H1 (cell line): ENCODE results near the gene ZPR1. TPM values are rescaled to one million over a fixed set of nuclear protein-coding genes. Genes with fewer than 3 reads are reported as not detected.
A peak's percentile ranks its signal among the peaks of the same experiment; 100 is the strongest.

Experiments used
- CTCF ChIA-PET: fragments of 300-600 bp; sonication (Branson Sonifier 250); formaldehyde crosslinking; loops from one replicate; lab custom pipeline; 2021; ENCODE audit not compliant: partially characterized antibody; lab: Charles Lee
- POLR2A ChIA-PET: fragments of 300-600 bp; sonication (Branson Sonifier 250); formaldehyde crosslinking; loops from one replicate; lab custom pipeline; 2021; ENCODE audit warnings: inconsistent platforms; ENCODE audit not compliant: partially characterized antibody; lab: Charles Lee
- DNase-seq, 2 experiments: peaks; one replicate each; pipeline versions ENCODE4 v3.0.0 to v3.0.0-alpha.2; 2010 to 2022; ENCODE audit warnings: low spot score in 2 of 2, low read depth in 1 of 2, mixed read lengths in 1 of 2
- FAIRE-seq: peaks from 2 replicates; lab custom pipeline; 2011; peaks lifted over from hg19 to GRCh38; lab: Jason Lieb, UNC
- H2AFZ ChIP-seq: 2 replicates; pipeline ENCODE4 v1.8.1; 2012; ENCODE audit warnings: low read length, inconsistent platforms
- H2AK5ac ChIP-seq: 2 replicates; pipeline ENCODE4 v1.6.1; 2013; ENCODE audit warnings: low read depth, low read length
- H2BK120ac ChIP-seq: replicated peaks from 2 replicates; pipeline ENCODE3; 2013; ENCODE audit warnings: low read depth, low read length, inconsistent platforms
- H2BK12ac ChIP-seq: 2 replicates; pipeline ENCODE4 v1.6.1; 2013; ENCODE audit warnings: low read depth, low read length
- H2BK15ac ChIP-seq: 2 replicates; pipeline ENCODE4 v1.6.1; 2013; ENCODE audit warnings: low read length
- H2BK20ac ChIP-seq: 2 replicates; pipeline ENCODE4 v1.6.1; 2013; ENCODE audit warnings: low read length
- H2BK5ac ChIP-seq: 2 replicates; pipeline ENCODE4 v1.6.1; 2013; ENCODE audit warnings: low read depth, low read length
- H3K14ac ChIP-seq: 2 replicates; pipeline ENCODE4 v1.6.1; 2013; ENCODE audit warnings: inconsistent platforms; ENCODE audit not compliant: insufficient read length
- H3K18ac ChIP-seq: 2 replicates; pipeline ENCODE4 v1.6.1; 2013; ENCODE audit warnings: low read length; ENCODE audit errors: extremely low read depth
- H3K23ac ChIP-seq: 2 replicates; pipeline ENCODE4 v1.6.1; 2013; ENCODE audit warnings: inconsistent platforms; ENCODE audit not compliant: insufficient read length
- H3K23me2 ChIP-seq: 2 replicates; pipeline ENCODE4 v1.6.1; 2013; ENCODE audit warnings: low read depth, low read length
- H3K27ac ChIP-seq: 2 replicates; pipeline ENCODE4 v1.6.1; 2011; ENCODE audit warnings: low read depth, low read length, inconsistent platforms
- H3K27me3 ChIP-seq, 4 experiments: replicated peaks in 1 of 4; 1 replicate in 1 of 4; 2 replicates in 3 of 4; pipeline versions ENCODE4 v1.6.1 to v1.8.1; 2011 to 2013; ENCODE audit warnings: low read length in 3 of 4, mild to moderate bottlenecking in 3 of 4, inconsistent platforms in 2 of 4, mixed read lengths in 2 of 4, moderate library complexity in 1 of 4; ENCODE audit not compliant: control insufficient read depth in 3 of 4, insufficient read depth in 3 of 4; ENCODE audit errors: extremely low read depth in 1 of 4
- H3K36me3 ChIP-seq, 4 experiments: 2 replicates each; pipeline versions ENCODE4 v1.6.1 to v1.8.1; 2011 to 2013; ENCODE audit warnings: mild to moderate bottlenecking in 4 of 4, low read length in 3 of 4, moderate library complexity in 2 of 4, control low read depth in 1 of 4, inconsistent platforms in 1 of 4; ENCODE audit not compliant: insufficient read depth in 4 of 4, control insufficient read depth in 2 of 4
- H3K4ac ChIP-seq: replicated peaks from 2 replicates; pipeline ENCODE3; 2013; ENCODE audit warnings: low read length, low read depth, mixed read lengths, inconsistent platforms; ENCODE audit not compliant: insufficient read length
- H3K4me1 ChIP-seq, 4 experiments: replicated peaks in 1 of 4; 1 replicate in 1 of 4; 2 replicates in 3 of 4; pipeline versions ENCODE4 v1.6.1 to v1.8.1; 2011 to 2013; ENCODE audit warnings: low read length in 3 of 4, inconsistent platforms in 2 of 4, mixed read lengths in 1 of 4; ENCODE audit not compliant: insufficient read depth in 4 of 4, control insufficient read depth in 3 of 4
- H3K4me2 ChIP-seq, 2 experiments: 2 replicates each; pipeline versions ENCODE4 v1.6.1 to v1.8.1; 2011 to 2013; ENCODE audit warnings: low read depth in 2 of 2, low read length in 2 of 2, control low read depth in 1 of 2, inconsistent platforms in 1 of 2, mild to moderate bottlenecking in 1 of 2; ENCODE audit not compliant: insufficient read depth in 1 of 2
- H3K4me3 ChIP-seq, 4 experiments: fragments of 200-600, 300-600 bp in 1 of 4; sonication (generic), shearing (Covaris generic), sonication (Bioruptor Twin) in 1 of 4; 2 replicates each; pipeline versions ENCODE4 v1.5.1 to v1.8.1; 2011 to 2016; ENCODE audit warnings: low read length in 4 of 4, low read depth in 3 of 4, control low read depth in 2 of 4, inconsistent platforms in 2 of 4, mild to moderate bottlenecking in 2 of 4, mixed read lengths in 1 of 4, moderate library complexity in 1 of 4; ENCODE audit not compliant: insufficient read depth in 2 of 4; ENCODE audit errors: extremely low read depth in 1 of 4
- H3K56ac ChIP-seq: replicated peaks from 2 replicates; pipeline ENCODE3; 2013; ENCODE audit warnings: low read depth, mild to moderate bottlenecking, mixed read lengths, low read length, inconsistent platforms; ENCODE audit not compliant: insufficient read length
- H3K79me1 ChIP-seq: 2 replicates; pipeline ENCODE4 v1.6.1; 2013; ENCODE audit warnings: low read depth, low read length, control low read depth
- H3K79me2 ChIP-seq, 2 experiments: 2 replicates each; pipeline versions ENCODE4 v1.6.1 to v1.8.1; 2012 to 2013; ENCODE audit warnings: low read length in 2 of 2, mild to moderate bottlenecking in 2 of 2, inconsistent platforms in 1 of 2; ENCODE audit not compliant: insufficient read depth in 2 of 2, control insufficient read depth in 1 of 2
- H3K9ac ChIP-seq, 4 experiments: replicated peaks in 1 of 4; 1 replicate in 1 of 4; 2 replicates in 3 of 4; pipeline versions ENCODE4 v1.6.1 to v1.8.1; 2011 to 2013; ENCODE audit warnings: low read depth in 3 of 4, low read length in 3 of 4, control low read depth in 2 of 4, mild to moderate bottlenecking in 2 of 4, moderate library complexity in 2 of 4, inconsistent platforms in 1 of 4; ENCODE audit errors: extremely low read depth in 1 of 4
- H3K9me3 ChIP-seq, 2 experiments: 2 replicates each; pipeline versions ENCODE4 v1.6.1 to v1.8.1; 2012 to 2013; ENCODE audit warnings: mild to moderate bottlenecking in 2 of 2, moderate library complexity in 2 of 2, control low read depth in 1 of 2, inconsistent platforms in 1 of 2, low read depth in 1 of 2, low read length in 1 of 2, mixed read lengths in 1 of 2; ENCODE audit not compliant: insufficient read depth in 2 of 2
- H4K20me1 ChIP-seq, 2 experiments: replicated peaks in 1 of 2; 2 replicates each; pipeline versions ENCODE3 to v1.8.1; 2011 to 2013; ENCODE audit warnings: inconsistent platforms in 2 of 2, low read length in 2 of 2, mild to moderate bottlenecking in 1 of 2; ENCODE audit not compliant: insufficient read depth in 2 of 2, control insufficient read depth in 1 of 2
- H4K5ac ChIP-seq: 2 replicates; pipeline ENCODE4 v1.6.1; 2013; ENCODE audit warnings: low read length, low read depth, mixed read lengths, inconsistent platforms; ENCODE audit not compliant: insufficient read length
- H4K8ac ChIP-seq: 2 replicates; pipeline ENCODE4 v1.8.0; 2013; ENCODE audit warnings: mild to moderate bottlenecking, moderate library complexity, low read length, inconsistent platforms; ENCODE audit not compliant: insufficient read depth; ENCODE audit errors: extremely low read depth
- H4K91ac ChIP-seq: replicated peaks from 2 replicates; pipeline ENCODE3; 2013; ENCODE audit warnings: low read length, mixed read lengths, inconsistent platforms; ENCODE audit not compliant: insufficient read length
- BCL11A ChIP-seq, 2 experiments: IDR thresholded peaks; one replicate each; pipeline ENCODE4 v1.6.1; 2011; ENCODE audit warnings: low read depth in 2 of 2, low read length in 2 of 2, mild to moderate bottlenecking in 2 of 2
- CHD2 ChIP-seq: IDR thresholded peaks from 2 replicates; pipeline ENCODE4 v1.6.1; 2012; ENCODE audit warnings: low read length, improper control_type of control experiment
- HDAC6 ChIP-seq: IDR thresholded peaks from one replicate; pipeline ENCODE4 v1.7.1; 2012; ENCODE audit warnings: low read depth, mild to moderate bottlenecking, inconsistent platforms, low read length, moderate library complexity
- SIX5 ChIP-seq: IDR thresholded peaks from 2 replicates; pipeline ENCODE4 v1.6.1; 2011; ENCODE audit warnings: mild to moderate bottlenecking, low read depth, low read length
- SRF ChIP-seq: IDR thresholded peaks from 2 replicates; pipeline ENCODE4 v1.6.1; 2011; ENCODE audit warnings: mild to moderate bottlenecking, low read depth, low read length, moderate library complexity
- WGBS, 2 experiments: shearing (Covaris generic) in 1 of 2; methylation state at CpG; one replicate each; pipeline versions ENCODE4 v1.1.6 to v1.1.7; 2013 to 2015; ENCODE audit warnings: low lambda C conversion rate in 2 of 2, mixed read lengths in 2 of 2, inconsistent platforms in 1 of 2, low coverage in 1 of 2, missing lambda C conversion rate in 1 of 2; ENCODE audit not compliant: insufficient replicate concordance in 2 of 2, insufficient coverage in 1 of 2, insufficient read length in 1 of 2; ENCODE audit errors: extremely low coverage in 1 of 2, missing lambda C conversion rate in 1 of 2; 5-methylcytosine and 5-hydroxymethylcytosine counted together
- polyA plus RNA-seq, 7 experiments: library from polyadenylated mRNA; depleted of rRNA in 3 of 7; stranded (reverse) in 5 of 7; unstranded in 2 of 7; fragments of >200 nt in 5 of 7; fragments of 200-250 nt in 2 of 7; gene quantifications; 1 replicate in 5 of 7; 2 replicates in 1 of 7; 4 replicates in 1 of 7; pipeline versions ENCODE4 v1.2.1 to v1.2.3, GENCODE V29; 2011 to 2013; ENCODE audit warnings: missing spikeins in 2 of 7, mixed read lengths in 2 of 7
- total RNA-seq: library from RNA; stranded (reverse); fragmentation: NEBNext Ultra II Directional; extraction: Animal tissue kit (Norgen Biotek cat#: 25700); gene quantifications from 2 replicates; pipeline ENCODE4 v1.2.1, GENCODE V29; 2021

The ZPR1 gene
- total and polyA plus RNA-seq, 2 of the 8 experiments (the other 6 are each of a cell fraction or from before 2014, with no cell fraction given) = 36.7 to 70.5 TPM

DNA sequence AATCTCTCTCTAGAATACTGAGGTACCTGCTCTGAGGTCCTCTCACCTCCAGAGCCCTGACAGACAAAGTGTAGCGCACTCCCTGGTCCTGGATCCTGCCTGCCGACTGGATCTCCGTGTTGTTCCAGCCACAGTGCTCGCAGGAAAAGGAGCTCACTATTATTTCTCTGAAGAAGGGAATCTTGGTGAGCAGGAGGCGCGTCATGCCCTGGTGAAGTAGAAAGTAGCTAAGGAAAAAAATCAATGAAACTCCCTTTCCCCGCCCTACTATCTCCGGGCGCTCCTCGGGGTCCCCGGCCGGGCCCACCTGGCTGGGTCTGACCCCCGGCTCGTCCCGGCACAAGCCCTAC is 412 bp downstream of the ZPR1 start:
- ChIA-PET CTCF (interaction anchor here (0.9 to 12.1 kb wide), 10 partner anchors 8 to 439 kb away, joined by 3 to 237 read pairs (median 4); partner anchors contain the start of genes APOA1, APOA4 and APOC3), POLR2A (interaction anchor here (0.9 to 6.0 kb wide), 8 partner anchors 9 to 444 kb away, joined by 3 to 29 read pairs (median 4); partner anchors contain the start of genes APOA1, BUD13 and PCSK7)
- H3K4me1 ChIP-seq = peaks cover 2 to 9% (median 5%) of the 10 kb centered on the region in 4 experiments
- DNase-seq (no peak), FAIRE-seq (no peak)
- no peaks in the 10 kb centered on the region for H4K20me1 ChIP-seq
- H2BK5ac ChIP-seq = no peak overlapping the region
- no peak overlapping the region for H2BK120ac ChIP-seq
- H3K23me2 ChIP-seq = peaks cover 11% of the 10 kb centered on the region
- peaks cover 0 to 15% of the 10 kb centered on the region in 2 experiments; a peak in 2 of 4 replicates for H3K79me2 ChIP-seq
- no peak overlapping the region for H2AK5ac ChIP-seq
- H2AFZ ChIP-seq = no peak overlapping the region
- H3K79me1 ChIP-seq = peaks cover 5% of the 10 kb centered on the region; the same call in 1 of the 2 replicates
- H2BK12ac ChIP-seq = no peak overlapping the region
- no peak overlapping the region for H3K18ac ChIP-seq
- no peak overlapping the region for H3K56ac ChIP-seq
- H4K5ac ChIP-seq = no peak overlapping the region
- no peaks in the 10 kb centered on the region for H3K9me3 ChIP-seq
- no peak overlapping the region for H4K91ac ChIP-seq
- H3K36me3 ChIP-seq = peaks cover 30 to 41% (median 35%) of the 10 kb centered on the region in 4 experiments
- 4% methylated on average over 6 of the region's 15 CpGs; no CpG with 5 or more reads in 1 of the 2 experiments for WGBS, 2 experiments
- no peak overlapping the region for H3K14ac ChIP-seq
- H3K27me3 ChIP-seq = peaks cover 0 to 11% (median 3%) of the 10 kb centered on the region in 4 experiments; a peak in 4 of 7 replicates
- H2BK20ac ChIP-seq = no peak overlapping the region
- no peak overlapping the region for H3K23ac ChIP-seq
- no peak overlapping the region for H3K4ac ChIP-seq
- peak overlapping the region; percentile 92 to 94 for H3K4me2 ChIP-seq
- H4K8ac ChIP-seq = peak overlapping the region; percentile 5; the same call in 1 of the 2 replicates
- peak overlapping the region; percentile 65 to 78 (median 70) for H3K9ac ChIP-seq
- H2BK15ac ChIP-seq = no peak overlapping the region
- no peak for TF ChIP-seq BCL11A (IDR thresholded peaks at IDR 0.05; ENCODE audit: low read depth in 2 of 2, low read length in 2 of 2)
- TF ChIP-seq SRF = no peak
- TF ChIP-seq CHD2 = no peak
- no peak for TF ChIP-seq HDAC6
- no peak for TF ChIP-seq SIX5
- H3K4me3 ChIP-seq = peak overlapping the region; percentile 79 to 93 (median 85)
- H3K27ac ChIP-seq = no peak overlapping the region
